ENCODE results near the gene FAM161B.

The FAM161B gene

GRCh38 chr14:73968885-73969284 is 19.0 kb upstream of the FAM161B start:
- ChIA-PET POLR2A (no interaction called here), CTCF (interaction anchor here (1.0 to 1.6 kb wide), 3 partner anchors 10 to 14 kb away, joined by 4 to 5 read pairs (median 5); no protein-coding TSS in a partner anchor)
- no peak for DNase-seq (ENCODE audit: extremely low spot score)
- TF ChIP-seq CTCF (IDR thresholded peaks at IDR 0.05; ENCODE audit: control extremely low read depth, extremely low read depth, low read depth, missing control alignments): no peak

- TF ChIP-seq CTCF (IDR thresholded peaks at IDR 0.05; ENCODE audit: control extremely low read depth, extremely low read depth, low read depth, missing control alignments): no peak
- DNase-seq (ENCODE audit: extremely low spot score): no peak
- POLR2A ChIA-PET: no interaction called here
- CTCF ChIA-PET: no interaction called here
Measured at GRCh38 chr14:73965216-73965615, 15.3 kb upstream of the FAM161B start.

- TF ChIP-seq CTCF (IDR thresholded peaks at IDR 0.05; ENCODE audit: control extremely low read depth, extremely low read depth, low read depth, missing control alignments): no peak
- ChIA-PET CTCF (interaction anchor here (1.4 to 2.2 kb wide), 2 partner anchors 8 to 9 kb away, joined by 3 to 8 read pairs; no protein-coding TSS in a partner anchor), POLR2A (no interaction called here)
- no peak for DNase-seq (ENCODE audit: extremely low spot score)
Measured at GRCh38 chr14:73961192-73961591, 11.3 kb upstream of the FAM161B start.

- CTCF ChIA-PET: interaction anchor here (1.2 to 1.7 kb wide), 6 partner anchors 9 to 129 kb away, joined by 3 to 5 read pairs (median 3); partner anchors contain the start of genes COQ6 and FAM161B
- POLR2A ChIA-PET: interaction anchor here (0.6 kb wide), 1 partner anchor 67 kb away, joined by 3 read pairs; no protein-coding TSS in a partner anchor
- DNase-seq (ENCODE audit: extremely low spot score): no peak
- TF ChIP-seq CTCF (IDR thresholded peaks at IDR 0.05; ENCODE audit: control extremely low read depth, extremely low read depth, low read depth, missing control alignments): no peak
Measured at GRCh38 chr14:73958591-73958990, 8.7 kb upstream of the FAM161B start.

- ChIA-PET POLR2A (no interaction called here), CTCF (interaction anchor here (1.0 kb wide), 1 partner anchor 13 kb away, joined by 4 read pairs; no protein-coding TSS in a partner anchor)
- DNase-seq (ENCODE audit: extremely low spot score): no peak
- TF ChIP-seq CTCF (IDR thresholded peaks at IDR 0.05; ENCODE audit: control extremely low read depth, extremely low read depth, low read depth, missing control alignments): no peak
Measured at GRCh38 chr14:73955674-73956073, 5.8 kb upstream of the FAM161B start.

- ChIA-PET POLR2A (no interaction called here), CTCF (interaction anchor here (1.4 to 1.9 kb wide), 2 partner anchors 8 kb away, joined by 3 to 8 read pairs; no protein-coding TSS in a partner anchor)
- DNase-seq (ENCODE audit: extremely low spot score): no peak
- TF ChIP-seq CTCF (IDR thresholded peaks at IDR 0.05; ENCODE audit: control extremely low read depth, extremely low read depth, low read depth, missing control alignments): no peak
Measured at GRCh38 chr14:73953731-73954130, 3.8 kb upstream of the FAM161B start.
